ENCODE data around the gene SHC3. TPM values are rescaled to one million over a fixed set of nuclear protein-coding genes. Genes with fewer than 3 reads are reported as not detected.

SHC3 gene
- total and polyA plus RNA-seq, 2 experiments from 2014 or later = 1.3 to 2.9 TPM

DNA sequence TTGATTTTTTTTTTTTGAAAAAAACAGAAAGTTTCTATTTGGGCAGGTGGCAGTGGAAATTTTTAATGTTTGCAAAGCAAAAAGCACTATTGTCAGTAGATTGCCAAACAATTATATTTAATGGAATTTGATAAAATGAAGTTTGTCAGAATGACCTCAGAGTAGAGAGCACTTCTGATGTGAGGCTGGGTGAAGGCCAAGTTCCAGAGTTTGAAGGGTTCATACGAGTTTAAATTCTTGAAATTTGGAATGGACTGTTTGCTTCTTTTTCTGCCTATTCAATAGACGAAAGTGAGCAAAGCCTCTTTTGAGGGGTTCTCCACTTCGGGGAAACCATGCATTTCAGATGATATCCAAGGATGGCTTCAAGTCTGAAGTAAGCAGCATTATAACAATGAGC, 7.4 kb downstream of the SHC3 start:
- peaks cover 5% of the 10 kb centered on the region for H3K4me1 Mint-ChIP-seq
- H3K9me3 Mint-ChIP-seq = no peaks in the 10 kb centered on the region
- no peak overlapping the region for H3K4me3 Mint-ChIP-seq
- H3K36me3 ChIP-seq (ENCODE audit: insufficient read depth) = no peaks in the 10 kb centered on the region
- peaks cover 9% of the 10 kb centered on the region; the same call in 1 of the 2 replicates for H3K79me2 ChIP-seq (replicated peaks; ENCODE audit: insufficient read depth)
- H2AFZ ChIP-seq = no peak overlapping the region
- H3K9me2 ChIP-seq (ENCODE audit: insufficient read depth) = no peaks in the 10 kb centered on the region
- no peak overlapping the region for H3K4me3 ChIP-seq
- no peak overlapping the region for H3K27ac ChIP-seq (ENCODE audit: low read depth)
- TF ChIP-seq, protein P1, sequence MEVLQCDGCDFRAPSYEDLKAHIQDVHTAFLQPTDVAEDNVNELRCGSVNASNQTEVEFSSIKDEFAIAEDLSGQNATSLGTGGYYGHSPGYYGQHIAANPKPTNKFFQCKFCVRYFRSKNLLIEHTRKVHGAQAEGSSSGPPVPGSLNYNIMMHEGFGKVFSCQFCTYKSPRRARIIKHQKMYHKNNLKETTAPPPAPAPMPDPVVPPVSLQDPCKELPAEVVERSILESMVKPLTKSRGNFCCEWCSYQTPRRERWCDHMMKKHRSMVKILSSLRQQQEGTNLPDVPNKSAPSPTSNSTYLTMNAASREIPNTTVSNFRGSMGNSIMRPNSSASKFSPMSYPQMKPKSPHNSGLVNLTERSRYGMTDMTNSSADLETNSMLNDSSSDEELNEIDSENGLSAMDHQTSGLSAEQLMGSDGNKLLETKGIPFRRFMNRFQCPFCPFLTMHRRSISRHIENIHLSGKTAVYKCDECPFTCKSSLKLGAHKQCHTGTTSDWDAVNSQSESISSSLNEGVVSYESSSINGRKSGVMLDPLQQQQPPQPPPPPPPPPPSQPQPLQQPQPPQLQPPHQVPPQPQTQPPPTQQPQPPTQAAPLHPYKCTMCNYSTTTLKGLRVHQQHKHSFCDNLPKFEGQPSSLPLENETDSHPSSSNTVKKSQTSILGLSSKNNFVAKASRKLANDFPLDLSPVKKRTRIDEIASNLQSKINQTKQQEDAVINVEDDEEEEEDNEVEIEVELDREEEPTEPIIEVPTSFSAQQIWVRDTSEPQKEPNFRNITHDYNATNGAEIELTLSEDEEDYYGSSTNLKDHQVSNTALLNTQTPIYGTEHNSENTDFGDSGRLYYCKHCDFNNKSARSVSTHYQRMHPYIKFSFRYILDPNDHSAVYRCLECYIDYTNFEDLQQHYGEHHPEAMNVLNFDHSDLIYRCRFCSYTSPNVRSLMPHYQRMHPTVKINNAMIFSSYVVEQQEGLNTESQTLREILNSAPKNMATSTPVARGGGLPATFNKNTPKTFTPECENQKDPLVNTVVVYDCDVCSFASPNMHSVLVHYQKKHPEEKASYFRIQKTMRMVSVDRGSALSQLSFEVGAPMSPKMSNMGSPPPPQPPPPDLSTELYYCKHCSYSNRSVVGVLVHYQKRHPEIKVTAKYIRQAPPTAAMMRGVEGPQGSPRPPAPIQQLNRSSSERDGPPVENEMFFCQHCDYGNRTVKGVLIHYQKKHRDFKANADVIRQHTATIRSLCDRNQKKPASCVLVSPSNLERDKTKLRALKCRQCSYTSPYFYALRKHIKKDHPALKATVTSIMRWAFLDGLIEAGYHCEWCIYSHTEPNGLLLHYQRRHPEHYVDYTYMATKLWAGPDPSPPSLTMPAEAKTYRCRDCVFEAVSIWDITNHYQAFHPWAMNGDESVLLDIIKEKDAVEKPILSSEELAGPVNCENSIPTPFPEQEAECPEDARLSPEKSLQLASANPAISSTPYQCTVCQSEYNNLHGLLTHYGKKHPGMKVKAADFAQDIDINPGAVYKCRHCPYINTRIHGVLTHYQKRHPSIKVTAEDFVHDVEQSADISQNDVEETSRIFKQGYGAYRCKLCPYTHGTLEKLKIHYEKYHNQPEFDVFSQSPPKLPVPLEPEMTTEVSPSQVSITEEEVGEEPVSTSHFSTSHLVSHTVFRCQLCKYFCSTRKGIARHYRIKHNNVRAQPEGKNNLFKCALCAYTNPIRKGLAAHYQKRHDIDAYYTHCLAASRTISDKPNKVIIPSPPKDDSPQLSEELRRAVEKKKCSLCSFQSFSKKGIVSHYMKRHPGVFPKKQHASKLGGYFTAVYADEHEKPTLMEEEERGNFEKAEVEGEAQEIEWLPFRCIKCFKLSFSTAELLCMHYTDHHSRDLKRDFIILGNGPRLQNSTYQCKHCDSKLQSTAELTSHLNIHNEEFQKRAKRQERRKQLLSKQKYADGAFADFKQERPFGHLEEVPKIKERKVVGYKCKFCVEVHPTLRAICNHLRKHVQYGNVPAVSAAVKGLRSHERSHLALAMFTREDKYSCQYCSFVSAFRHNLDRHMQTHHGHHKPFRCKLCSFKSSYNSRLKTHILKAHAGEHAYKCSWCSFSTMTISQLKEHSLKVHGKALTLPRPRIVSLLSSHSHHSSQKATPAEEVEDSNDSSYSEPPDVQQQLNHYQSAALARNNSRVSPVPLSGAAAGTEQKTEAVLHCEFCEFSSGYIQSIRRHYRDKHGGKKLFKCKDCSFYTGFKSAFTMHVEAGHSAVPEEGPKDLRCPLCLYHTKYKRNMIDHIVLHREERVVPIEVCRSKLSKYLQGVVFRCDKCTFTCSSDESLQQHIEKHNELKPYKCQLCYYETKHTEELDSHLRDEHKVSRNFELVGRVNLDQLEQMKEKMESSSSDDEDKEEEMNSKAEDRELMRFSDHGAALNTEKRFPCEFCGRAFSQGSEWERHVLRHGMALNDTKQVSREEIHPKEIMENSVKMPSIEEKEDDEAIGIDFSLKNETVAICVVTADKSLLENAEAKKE (CRISPR knock-in tag; IDR thresholded peaks at IDR 0.05) = no peak
- TF ChIP-seq POLR2AphosphoS5 (IDR thresholded peaks at IDR 0.05; ENCODE audit: low read depth) = no peak
- TF ChIP-seq ZNF114 (CRISPR knock-in tag; IDR thresholded peaks at IDR 0.05) = no peak
- TF ChIP-seq EZH2 (IDR thresholded peaks at IDR 0.05; ENCODE audit: low read depth, unreplicated experiment) = no peak
- TF ChIP-seq, protein P2, sequence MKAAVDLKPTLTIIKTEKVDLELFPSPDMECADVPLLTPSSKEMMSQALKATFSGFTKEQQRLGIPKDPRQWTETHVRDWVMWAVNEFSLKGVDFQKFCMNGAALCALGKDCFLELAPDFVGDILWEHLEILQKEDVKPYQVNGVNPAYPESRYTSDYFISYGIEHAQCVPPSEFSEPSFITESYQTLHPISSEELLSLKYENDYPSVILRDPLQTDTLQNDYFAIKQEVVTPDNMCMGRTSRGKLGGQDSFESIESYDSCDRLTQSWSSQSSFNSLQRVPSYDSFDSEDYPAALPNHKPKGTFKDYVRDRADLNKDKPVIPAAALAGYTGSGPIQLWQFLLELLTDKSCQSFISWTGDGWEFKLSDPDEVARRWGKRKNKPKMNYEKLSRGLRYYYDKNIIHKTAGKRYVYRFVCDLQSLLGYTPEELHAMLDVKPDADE (IDR thresholded peaks at IDR 0.05) = no peak
- TF ChIP-seq JUNB (IDR thresholded peaks at IDR 0.05; ENCODE audit: unreplicated experiment) = no peak
- no peak for TF ChIP-seq CREB1 (CRISPR knock-in tag; IDR thresholded peaks at IDR 0.05; ENCODE audit: low read depth)
- no peak for TF ChIP-seq ZNF331 (CRISPR knock-in tag; IDR thresholded peaks at IDR 0.05; ENCODE audit: low read depth)
- TF ChIP-seq NANOG (IDR thresholded peaks at IDR 0.05; ENCODE audit: borderline replicate concordance) = no peak
- TF ChIP-seq STAT1 (IDR thresholded peaks at IDR 0.05; ENCODE audit: unreplicated experiment) = no peak
- TF ChIP-seq, protein P3, sequence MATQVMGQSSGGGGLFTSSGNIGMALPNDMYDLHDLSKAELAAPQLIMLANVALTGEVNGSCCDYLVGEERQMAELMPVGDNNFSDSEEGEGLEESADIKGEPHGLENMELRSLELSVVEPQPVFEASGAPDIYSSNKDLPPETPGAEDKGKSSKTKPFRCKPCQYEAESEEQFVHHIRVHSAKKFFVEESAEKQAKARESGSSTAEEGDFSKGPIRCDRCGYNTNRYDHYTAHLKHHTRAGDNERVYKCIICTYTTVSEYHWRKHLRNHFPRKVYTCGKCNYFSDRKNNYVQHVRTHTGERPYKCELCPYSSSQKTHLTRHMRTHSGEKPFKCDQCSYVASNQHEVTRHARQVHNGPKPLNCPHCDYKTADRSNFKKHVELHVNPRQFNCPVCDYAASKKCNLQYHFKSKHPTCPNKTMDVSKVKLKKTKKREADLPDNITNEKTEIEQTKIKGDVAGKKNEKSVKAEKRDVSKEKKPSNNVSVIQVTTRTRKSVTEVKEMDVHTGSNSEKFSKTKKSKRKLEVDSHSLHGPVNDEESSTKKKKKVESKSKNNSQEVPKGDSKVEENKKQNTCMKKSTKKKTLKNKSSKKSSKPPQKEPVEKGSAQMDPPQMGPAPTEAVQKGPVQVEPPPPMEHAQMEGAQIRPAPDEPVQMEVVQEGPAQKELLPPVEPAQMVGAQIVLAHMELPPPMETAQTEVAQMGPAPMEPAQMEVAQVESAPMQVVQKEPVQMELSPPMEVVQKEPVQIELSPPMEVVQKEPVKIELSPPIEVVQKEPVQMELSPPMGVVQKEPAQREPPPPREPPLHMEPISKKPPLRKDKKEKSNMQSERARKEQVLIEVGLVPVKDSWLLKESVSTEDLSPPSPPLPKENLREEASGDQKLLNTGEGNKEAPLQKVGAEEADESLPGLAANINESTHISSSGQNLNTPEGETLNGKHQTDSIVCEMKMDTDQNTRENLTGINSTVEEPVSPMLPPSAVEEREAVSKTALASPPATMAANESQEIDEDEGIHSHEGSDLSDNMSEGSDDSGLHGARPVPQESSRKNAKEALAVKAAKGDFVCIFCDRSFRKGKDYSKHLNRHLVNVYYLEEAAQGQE (IDR thresholded peaks at IDR 0.05; ENCODE audit: unreplicated experiment) = no peak
- TF ChIP-seq, protein P4, sequence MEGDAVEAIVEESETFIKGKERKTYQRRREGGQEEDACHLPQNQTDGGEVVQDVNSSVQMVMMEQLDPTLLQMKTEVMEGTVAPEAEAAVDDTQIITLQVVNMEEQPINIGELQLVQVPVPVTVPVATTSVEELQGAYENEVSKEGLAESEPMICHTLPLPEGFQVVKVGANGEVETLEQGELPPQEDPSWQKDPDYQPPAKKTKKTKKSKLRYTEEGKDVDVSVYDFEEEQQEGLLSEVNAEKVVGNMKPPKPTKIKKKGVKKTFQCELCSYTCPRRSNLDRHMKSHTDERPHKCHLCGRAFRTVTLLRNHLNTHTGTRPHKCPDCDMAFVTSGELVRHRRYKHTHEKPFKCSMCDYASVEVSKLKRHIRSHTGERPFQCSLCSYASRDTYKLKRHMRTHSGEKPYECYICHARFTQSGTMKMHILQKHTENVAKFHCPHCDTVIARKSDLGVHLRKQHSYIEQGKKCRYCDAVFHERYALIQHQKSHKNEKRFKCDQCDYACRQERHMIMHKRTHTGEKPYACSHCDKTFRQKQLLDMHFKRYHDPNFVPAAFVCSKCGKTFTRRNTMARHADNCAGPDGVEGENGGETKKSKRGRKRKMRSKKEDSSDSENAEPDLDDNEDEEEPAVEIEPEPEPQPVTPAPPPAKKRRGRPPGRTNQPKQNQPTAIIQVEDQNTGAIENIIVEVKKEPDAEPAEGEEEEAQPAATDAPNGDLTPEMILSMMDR (conservative IDR thresholded peaks at IDR 0.05; ENCODE audit: low read depth in 2 of 2) = no peak
- TF ChIP-seq EZH2phosphoT487 (IDR thresholded peaks at IDR 0.05; ENCODE audit: unreplicated experiment) = no peak
- no peak overlapping the region for H3K27ac Mint-ChIP-seq
- H3K4me1 ChIP-seq (ENCODE audit: insufficient read depth) = peaks cover 6% of the 10 kb centered on the region; the same call in 1 of the 2 replicates
- no peaks in the 10 kb centered on the region for H3K36me3 Mint-ChIP-seq (ENCODE audit: low read depth)
- H3K27me3 Mint-ChIP-seq (ENCODE audit: insufficient read depth, low read depth, poor library complexity) = peaks cover 9% of the 10 kb centered on the region
- H3K27me3 ChIP-seq (ENCODE audit: insufficient read depth) = peaks cover 13% of the 10 kb centered on the region
- H3F3A ChIP-seq (replicated peaks; ENCODE audit: low read depth) = no peaks in the 10 kb centered on the region
- no peak for DNase-seq (ENCODE audit: low spot score)
- no peak overlapping the region for H3K4me2 ChIP-seq
- no peak for ATAC-seq
- H4K20me1 ChIP-seq (replicated peaks; ENCODE audit: insufficient read depth) = peaks cover 6% of the 10 kb centered on the region; the same call in 1 of the 2 replicates

Measured in GM23338 (cell line).